Amygdala (tissue), 56 donors: Measurements from ENCODE around the gene ALG5.

Experiments
- DNase-seq, 56 donors: peaks; one replicate each; lab custom pipeline; 2025; lab: John Stamatoyannopoulos, UW

The ALG5 gene

GRCh38 chr13:36999054-36999714 is at the start of gene ALG5:
Gene ALG5 (minus strand): TSS chr13:36999340. CDS start chr13:36999300, 40 bp downstream.
- peak; percentile 39 to 93 (median 83) for DNase-seq

DNA sequence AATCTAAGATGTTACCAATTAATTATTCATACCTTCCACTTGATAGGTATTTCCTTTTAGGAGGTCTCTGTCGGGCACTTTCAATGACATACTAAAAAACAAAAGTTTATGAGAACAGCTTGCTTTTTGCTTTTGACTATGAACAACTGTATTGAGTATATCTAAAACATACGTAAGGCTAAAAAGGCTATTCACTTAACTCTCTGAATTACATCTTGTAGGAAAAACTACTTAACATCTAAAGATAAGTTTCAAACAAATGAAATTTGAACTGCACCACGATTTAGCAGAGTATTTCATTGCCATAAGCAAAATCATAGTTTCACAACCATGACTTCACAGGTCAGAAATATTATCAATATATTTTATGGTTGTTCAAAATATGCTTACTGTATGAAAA is 48.7 kb upstream of the ALG5 start:
- DNase-seq: no peak

GRCh38 chr13:37047032-37047431 is 47.9 kb upstream of the ALG5 start:
- no peak for DNase-seq

- DNase-seq: no peak
Measured at GRCh38 chr13:37046062-37046461, 46.9 kb upstream of the ALG5 start.

DNA sequence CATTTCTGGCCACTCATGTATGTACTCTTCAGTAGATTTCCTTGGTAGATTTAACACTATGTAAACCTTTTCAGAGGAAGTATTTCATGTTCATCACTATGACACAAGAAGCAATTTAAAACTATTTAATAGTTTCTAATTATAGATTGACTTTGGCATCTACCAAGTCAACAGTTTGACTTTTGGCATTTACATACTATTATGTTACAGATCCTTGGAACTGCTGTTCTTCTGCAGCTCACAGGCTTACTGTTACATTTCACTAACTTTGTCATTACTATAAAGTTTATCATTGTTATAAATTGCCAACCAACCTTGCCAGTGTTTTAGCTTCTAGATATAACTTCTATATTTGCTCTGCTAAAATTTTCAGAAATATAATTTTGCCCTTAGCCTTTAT is 41.6 kb upstream of the ALG5 start:
- DNase-seq: no peak

DNA sequence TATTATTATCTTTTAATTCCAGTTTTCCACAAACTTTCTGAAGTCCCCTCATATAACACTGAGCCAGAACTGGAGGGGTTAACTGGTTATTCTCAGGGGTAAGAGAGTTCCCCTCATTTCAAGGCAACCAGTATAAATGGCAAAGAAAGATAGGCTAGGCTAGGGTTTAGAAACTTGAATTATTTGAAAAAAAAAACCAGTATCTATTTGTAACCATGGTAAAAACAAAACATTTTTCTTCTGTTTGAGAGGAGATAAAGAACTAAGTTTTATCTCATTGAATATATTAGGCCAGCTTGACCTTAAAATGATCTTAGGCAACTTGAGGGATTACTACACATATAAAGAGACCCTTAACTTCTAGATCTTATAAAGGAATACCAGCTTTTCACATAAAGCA is 40.8 kb upstream of the ALG5 start:
- DNase-seq: no peak

DNA sequence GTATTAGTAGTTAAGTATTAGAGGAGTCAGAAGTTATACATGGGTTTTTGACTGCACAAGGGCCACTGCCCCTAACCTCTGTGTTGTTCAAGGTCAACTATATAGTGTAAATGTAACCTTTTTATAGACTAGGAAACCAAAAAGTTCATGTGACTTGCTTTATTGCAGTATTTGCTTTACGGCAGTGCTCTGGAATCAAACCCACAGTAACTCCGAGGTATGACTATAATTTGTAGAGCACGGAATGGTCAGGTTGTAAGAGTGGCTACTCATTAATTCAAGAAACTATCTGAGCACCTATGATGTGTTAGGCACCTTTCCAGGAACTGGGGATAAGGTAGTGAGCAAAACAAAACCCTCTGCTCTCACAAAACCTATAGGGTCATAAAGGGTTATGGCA is 38.1 kb upstream of the ALG5 start:
- no peak for DNase-seq

DNA sequence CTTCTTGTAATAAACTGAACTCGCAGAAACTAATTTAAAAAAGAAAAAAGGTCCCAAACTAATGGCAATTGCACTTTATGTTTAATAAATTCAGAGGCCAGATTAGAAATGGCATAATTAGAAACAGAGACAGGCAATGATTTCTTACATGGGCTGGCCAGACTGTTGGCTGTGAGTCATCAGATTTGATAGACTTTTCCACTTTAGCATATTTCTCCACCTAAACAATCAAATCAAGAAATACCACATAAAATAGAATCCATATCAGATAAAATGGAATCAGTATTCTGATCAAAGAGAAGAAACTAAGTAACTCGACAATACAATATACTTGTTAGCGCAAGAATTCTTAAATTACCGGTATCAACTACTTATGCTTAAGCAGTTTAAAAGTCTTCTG is 30.5 kb upstream of the ALG5 start:
- DNase-seq: no peak

- no peak for DNase-seq
Measured at GRCh38 chr13:37027639-37028038, 28.5 kb upstream of the ALG5 start.

GRCh38 chr13:37026771-37027170 is 27.6 kb upstream of the ALG5 start:
- DNase-seq: no peak

DNA sequence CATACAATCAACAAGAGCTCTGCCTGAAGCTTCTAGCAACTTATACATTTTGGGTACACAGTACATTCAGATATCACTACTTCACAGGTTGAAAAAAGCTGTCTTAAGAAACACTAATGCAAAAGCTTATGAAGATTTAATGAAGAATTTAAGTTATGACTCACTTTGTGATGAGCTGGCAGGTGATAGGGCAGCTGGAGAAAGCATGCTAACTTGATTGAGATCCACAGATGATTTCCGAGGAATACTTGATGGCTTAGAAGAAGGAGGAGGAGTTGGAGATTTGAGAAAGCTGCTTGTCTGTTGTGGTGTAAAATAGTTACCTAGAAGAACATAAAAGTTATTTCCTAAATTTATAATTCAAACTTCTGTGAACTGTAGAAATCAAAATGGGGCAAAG is 24.7 kb upstream of the ALG5 start:
- no peak for DNase-seq

DNA sequence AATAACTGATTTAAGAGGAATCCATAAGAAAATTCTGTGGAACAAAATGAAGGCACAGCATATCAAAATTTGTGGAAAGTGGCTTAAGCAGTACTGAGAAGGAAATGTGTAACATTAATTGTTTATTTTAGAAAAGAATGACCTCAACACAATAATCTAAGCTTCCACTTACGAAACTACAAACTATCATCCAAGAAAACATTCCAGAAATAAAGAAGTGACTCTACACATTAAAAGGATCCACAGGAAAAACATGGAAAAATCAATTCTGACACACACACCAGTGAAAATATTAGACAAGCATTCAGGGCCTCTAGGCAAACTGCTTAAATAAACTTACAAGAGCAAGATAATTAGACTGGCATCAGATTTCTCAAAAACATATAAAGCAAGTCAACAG is 15.5 kb upstream of the ALG5 start:
- no peak for DNase-seq

DNA sequence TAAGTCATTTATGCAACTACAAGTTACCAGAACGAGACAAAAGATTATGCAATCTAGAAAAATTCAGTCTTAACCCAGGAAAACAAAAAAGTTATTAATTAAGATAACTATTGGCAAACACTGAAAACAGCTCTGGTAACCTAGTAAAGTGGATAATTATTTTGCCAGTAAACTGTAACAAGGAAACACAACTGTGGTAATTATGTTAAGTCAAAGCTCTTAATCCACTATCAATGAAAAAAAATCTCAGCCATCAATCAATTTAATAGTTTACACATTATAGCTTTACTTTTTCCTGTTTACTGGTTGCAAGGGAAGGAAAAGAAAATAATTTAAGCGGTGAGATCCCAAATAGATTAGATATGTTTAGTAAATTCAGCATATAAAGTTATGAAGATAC is 12.6 kb upstream of the ALG5 start:
- no peak for DNase-seq

DNA sequence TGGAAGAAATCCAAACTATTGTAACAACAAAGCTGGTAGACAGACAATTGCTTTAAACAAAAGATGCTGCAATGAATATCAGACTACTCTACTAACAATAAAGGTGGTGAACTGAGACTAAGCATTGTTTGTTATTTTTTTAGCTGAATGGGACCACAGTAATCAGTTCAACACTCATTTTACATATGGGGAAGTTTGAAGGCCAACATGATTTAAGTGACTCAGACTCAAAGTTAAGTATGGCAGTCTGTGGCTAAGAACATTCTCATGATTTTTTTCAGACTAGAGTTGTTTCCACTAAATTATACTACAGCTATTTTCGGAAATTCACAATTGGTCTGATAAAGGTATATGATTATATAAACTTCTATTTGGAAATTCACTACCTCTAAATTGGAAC is 11.9 kb upstream of the ALG5 start:
- no peak for DNase-seq

DNA sequence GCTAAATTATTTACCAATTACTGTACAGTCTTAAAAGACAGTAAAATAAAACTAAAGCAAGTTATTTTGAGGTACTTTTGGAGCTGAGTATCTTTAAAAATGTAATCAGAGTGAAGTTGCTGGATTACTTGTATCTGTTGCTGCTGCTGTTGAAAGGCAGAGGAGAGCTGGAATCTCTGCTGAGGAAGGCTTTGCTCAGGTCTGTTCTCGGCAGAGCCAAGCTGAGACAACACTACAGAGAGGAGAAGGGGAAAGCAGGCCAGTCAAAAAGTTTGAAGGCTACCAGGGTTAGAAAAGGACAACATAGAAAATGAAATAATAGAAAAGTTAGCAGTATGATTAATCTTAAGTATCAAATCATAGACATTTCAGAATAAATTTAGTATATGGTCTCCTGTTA is 11.3 kb upstream of the ALG5 start:
- DNase-seq: no peak

- no peak for DNase-seq
Measured at GRCh38 chr13:37009692-37010091, 10.6 kb upstream of the ALG5 start.

GRCh38 chr13:37001921-37002250 is 2.7 kb upstream of the ALG5 start:
- no peak for DNase-seq

- DNase-seq: peak in 26 of 56 donors; percentile 5 to 63 (median 30)
Measured at GRCh38 chr13:36998624-36999041, 507 bp downstream of the ALG5 start.

DNA sequence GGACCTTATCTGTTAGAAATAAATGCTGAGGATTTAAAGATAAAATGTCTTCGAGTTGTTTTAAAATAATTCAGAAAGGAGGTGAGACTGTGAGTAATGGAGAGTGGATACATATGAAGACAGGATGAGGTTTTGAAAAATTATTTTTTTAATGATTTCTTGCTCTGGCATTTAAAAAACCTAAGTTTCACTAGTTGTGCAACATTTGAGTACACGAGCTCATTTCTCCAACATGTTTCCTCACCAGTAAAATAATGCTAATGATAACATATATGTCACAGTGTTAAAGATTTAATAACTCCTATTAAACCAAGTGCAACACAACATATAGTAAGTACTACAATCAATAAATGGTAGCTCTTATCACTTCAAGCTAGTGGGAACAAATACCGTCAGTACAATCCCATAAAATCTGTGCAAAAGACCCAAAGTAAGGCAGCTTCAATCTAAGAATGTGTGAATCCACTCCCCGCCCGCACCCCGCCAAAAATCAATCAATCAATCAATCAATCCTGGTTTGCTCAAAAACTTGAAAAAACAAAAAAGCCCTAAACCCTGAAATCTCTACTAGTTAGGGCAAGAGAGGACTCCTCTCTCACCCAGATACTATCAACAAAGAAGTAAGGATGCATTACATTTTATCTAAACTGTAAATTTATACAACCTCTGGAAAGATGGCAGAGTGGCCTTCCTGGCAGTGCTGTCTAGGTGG is 1.3 kb downstream of the ALG5 start:
- DNase-seq: no peak

- DNase-seq: no peak
Measured at GRCh38 chr13:36992362-36992761, 6.8 kb downstream of the ALG5 start.

DNA sequence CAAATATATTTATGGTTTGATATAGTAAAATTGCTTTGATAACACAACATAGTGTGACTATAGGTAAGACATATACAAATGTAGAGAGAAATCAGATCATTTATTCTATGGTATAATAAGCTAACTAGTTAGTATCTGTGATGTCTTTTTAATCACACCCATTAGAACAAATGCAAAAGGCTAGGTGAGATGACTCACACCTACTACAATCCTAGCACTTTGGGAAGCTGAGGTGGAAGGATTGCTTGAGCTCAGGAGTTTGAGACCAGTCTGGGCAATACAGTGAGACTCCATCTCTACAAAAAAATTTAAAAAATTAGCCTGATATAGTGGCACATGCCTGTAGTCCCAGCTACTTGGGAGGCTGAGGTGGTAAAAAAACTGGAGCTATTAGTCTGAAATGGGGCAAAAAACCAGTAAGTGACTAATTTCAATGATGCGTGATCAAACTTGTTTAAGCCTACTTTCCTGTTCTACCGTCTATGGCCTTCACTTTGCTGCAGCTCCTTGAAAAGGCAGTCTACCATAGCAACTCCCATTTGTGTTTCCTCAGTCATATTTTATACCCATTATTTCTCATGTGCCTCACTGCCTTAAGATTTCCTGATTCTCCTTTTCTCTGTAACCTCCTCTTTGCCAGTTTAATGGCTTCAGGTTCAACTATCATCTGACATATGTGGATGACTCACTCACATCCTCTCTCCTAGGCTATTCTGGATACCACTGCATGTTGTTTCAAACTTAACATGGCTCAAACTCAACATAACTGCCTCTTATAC is 12.5 kb downstream of the ALG5 start:
- no peak for DNase-seq
